Measurements from ENCODE around the gene CEP128. TPM values are rescaled to one million over a fixed set of nuclear protein-coding genes. Genes with fewer than 3 reads are reported as not detected.
A peak's percentile ranks its signal among the peaks of the same experiment; 100 is the strongest.

The CEP128 gene
- total RNA-seq, 1 experiment from 2014 or later: 27.3 TPM

- H3K27ac ChIP-seq (ENCODE audit: low read depth, low read length, poor library complexity, severe bottlenecking): no peak overlapping the region
- no peaks in the 10 kb centered on the region for H3K36me3 ChIP-seq (ENCODE audit: insufficient read depth, low read length, poor library complexity, severe bottlenecking)
- ChIA-PET CTCF (no interaction called here), POLR2A (ENCODE audit: low non-redundant PET) (no interaction called here)
- DNase-seq (ENCODE audit: low spot score): peak; percentile 4
- TF ChIP-seq, protein P1, sequence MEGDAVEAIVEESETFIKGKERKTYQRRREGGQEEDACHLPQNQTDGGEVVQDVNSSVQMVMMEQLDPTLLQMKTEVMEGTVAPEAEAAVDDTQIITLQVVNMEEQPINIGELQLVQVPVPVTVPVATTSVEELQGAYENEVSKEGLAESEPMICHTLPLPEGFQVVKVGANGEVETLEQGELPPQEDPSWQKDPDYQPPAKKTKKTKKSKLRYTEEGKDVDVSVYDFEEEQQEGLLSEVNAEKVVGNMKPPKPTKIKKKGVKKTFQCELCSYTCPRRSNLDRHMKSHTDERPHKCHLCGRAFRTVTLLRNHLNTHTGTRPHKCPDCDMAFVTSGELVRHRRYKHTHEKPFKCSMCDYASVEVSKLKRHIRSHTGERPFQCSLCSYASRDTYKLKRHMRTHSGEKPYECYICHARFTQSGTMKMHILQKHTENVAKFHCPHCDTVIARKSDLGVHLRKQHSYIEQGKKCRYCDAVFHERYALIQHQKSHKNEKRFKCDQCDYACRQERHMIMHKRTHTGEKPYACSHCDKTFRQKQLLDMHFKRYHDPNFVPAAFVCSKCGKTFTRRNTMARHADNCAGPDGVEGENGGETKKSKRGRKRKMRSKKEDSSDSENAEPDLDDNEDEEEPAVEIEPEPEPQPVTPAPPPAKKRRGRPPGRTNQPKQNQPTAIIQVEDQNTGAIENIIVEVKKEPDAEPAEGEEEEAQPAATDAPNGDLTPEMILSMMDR (conservative IDR thresholded peaks at IDR 0.05; ENCODE audit: low read depth, low read length): no peak
- TF ChIP-seq EZH2 (IDR thresholded peaks at IDR 0.05; ENCODE audit: borderline replicate concordance, low read depth, low read length, poor library complexity, severe bottlenecking): no peak
- no peaks in the 10 kb centered on the region for H3K9me3 ChIP-seq (ENCODE audit: low read depth, low read length, poor library complexity, severe bottlenecking)
- no peaks in the 10 kb centered on the region for H3K27me3 ChIP-seq (replicated peaks; ENCODE audit: insufficient read depth, low read depth, low read length, poor library complexity)
- BruUV-seq (replicated peaks): no TSS peak
- H3K4me1 ChIP-seq (ENCODE audit: insufficient read depth, low read length, poor library complexity, severe bottlenecking): no peaks in the 10 kb centered on the region
- no peak overlapping the region for H3K4me3 ChIP-seq (ENCODE audit: low read depth, low read length, poor library complexity, severe bottlenecking)
- intact Hi-C loops (cut with micrococcal nuclease; ENCODE audit: unreplicated experiment): loop anchor here (5.0 to 10.0 kb wide), 3 partner anchors 479 to 1881 kb away; no protein-coding TSS in a partner anchor
Measured at GRCh38 chr14:80845856-80846255, 95.7 kb downstream of the CEP128 start.

DNA sequence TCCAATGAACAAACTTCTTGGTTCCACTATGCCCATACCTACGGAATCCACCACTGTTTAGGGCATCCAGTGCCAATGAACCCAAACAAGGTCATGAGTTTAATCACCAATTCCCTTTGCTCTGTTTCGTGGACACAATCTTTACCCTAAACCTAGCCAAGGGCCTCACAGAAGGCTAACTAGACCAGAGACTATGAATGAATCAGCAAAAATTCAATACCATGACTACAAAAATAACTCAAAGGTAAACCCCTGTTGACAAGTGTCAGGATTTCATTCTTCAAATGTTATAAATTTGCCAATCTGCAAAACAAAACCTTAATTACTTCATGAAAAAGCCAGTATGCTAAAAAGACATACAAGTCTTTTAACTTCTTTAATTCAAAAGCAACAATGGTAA lies 96.7 kb downstream of the CEP128 start:
- intact Hi-C loops (cut with micrococcal nuclease; ENCODE audit: unreplicated experiment): loop anchor here (5.0 to 10.0 kb wide), 3 partner anchors 478 to 1880 kb away; no protein-coding TSS in a partner anchor
- H3K9me3 ChIP-seq (ENCODE audit: low read depth, low read length, poor library complexity, severe bottlenecking): no peaks in the 10 kb centered on the region
- no peak overlapping the region for H3K27ac ChIP-seq (ENCODE audit: low read depth, low read length, poor library complexity, severe bottlenecking)
- no peaks in the 10 kb centered on the region for H3K27me3 ChIP-seq (replicated peaks; ENCODE audit: insufficient read depth, low read depth, low read length, poor library complexity)
- H3K4me3 ChIP-seq (ENCODE audit: low read depth, low read length, poor library complexity, severe bottlenecking): no peak overlapping the region
- ChIA-PET CTCF (no interaction called here), POLR2A (ENCODE audit: low non-redundant PET) (no interaction called here)
- TF ChIP-seq, protein P1 (conservative IDR thresholded peaks at IDR 0.05; ENCODE audit: low read depth, low read length): no peak
- no peak for TF ChIP-seq EZH2 (IDR thresholded peaks at IDR 0.05; ENCODE audit: borderline replicate concordance, low read depth, low read length, poor library complexity, severe bottlenecking)
- DNase-seq (ENCODE audit: low spot score): no peak
- H3K36me3 ChIP-seq (ENCODE audit: insufficient read depth, low read length, poor library complexity, severe bottlenecking): no peaks in the 10 kb centered on the region
- no peaks in the 10 kb centered on the region for H3K4me1 ChIP-seq (ENCODE audit: insufficient read depth, low read length, poor library complexity, severe bottlenecking)
- BruUV-seq (replicated peaks): no TSS peak

- ChIA-PET POLR2A (ENCODE audit: low non-redundant PET) (no interaction called here), CTCF (no interaction called here)
- TF ChIP-seq, protein P1 (conservative IDR thresholded peaks at IDR 0.05; ENCODE audit: low read depth, low read length): no peak
- no peak for TF ChIP-seq EZH2 (IDR thresholded peaks at IDR 0.05; ENCODE audit: borderline replicate concordance, low read depth, low read length, poor library complexity, severe bottlenecking)
- no peak overlapping the region for H3K27ac ChIP-seq (ENCODE audit: low read depth, low read length, poor library complexity, severe bottlenecking)
- no peaks in the 10 kb centered on the region for H3K9me3 ChIP-seq (ENCODE audit: low read depth, low read length, poor library complexity, severe bottlenecking)
- DNase-seq (ENCODE audit: low spot score): no peak
- H3K27me3 ChIP-seq (replicated peaks; ENCODE audit: insufficient read depth, low read depth, low read length, poor library complexity): no peaks in the 10 kb centered on the region
- H3K4me3 ChIP-seq (ENCODE audit: low read depth, low read length, poor library complexity, severe bottlenecking): no peak overlapping the region
- no TSS peak for BruUV-seq (replicated peaks)
- H3K36me3 ChIP-seq (ENCODE audit: insufficient read depth, low read length, poor library complexity, severe bottlenecking): no peaks in the 10 kb centered on the region
- intact Hi-C loops (cut with micrococcal nuclease; ENCODE audit: unreplicated experiment): loop anchor here (10.0 kb wide), 1 partner anchor 1875 kb away; no protein-coding TSS in a partner anchor
- H3K4me1 ChIP-seq (ENCODE audit: insufficient read depth, low read length, poor library complexity, severe bottlenecking): no peaks in the 10 kb centered on the region
Measured at GRCh38 chr14:80839743-80840142, 101.8 kb downstream of the CEP128 start.

All from A673 (cell line).